ENCODE data around the gene OLFM4. TPM values are rescaled to one million over a fixed set of nuclear protein-coding genes. Genes with fewer than 3 reads are reported as not detected.

OLFM4 gene
- total RNA-seq, 1 donor from 2014 or later = not detected

DNA sequence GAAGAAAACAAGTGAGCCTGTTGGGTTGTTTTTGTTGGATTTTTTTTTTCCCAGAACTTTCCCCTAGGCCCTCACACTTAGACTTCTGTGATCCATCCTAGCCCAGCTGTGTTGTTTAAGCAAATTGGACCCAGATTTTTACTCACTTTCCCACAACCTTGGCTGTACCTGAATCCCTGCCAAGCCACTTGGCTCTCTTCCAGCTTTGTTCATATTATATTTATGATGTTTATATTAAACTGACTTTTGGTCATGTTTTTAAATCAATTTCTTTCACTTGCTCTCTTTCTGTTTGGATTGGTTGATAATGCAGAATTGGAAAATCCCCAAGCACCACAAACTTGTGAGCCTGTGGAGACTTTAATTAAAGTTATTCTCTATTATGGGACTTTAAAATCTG, 16.6 kb downstream of the OLFM4 start:
- peaks cover 3% of the 10 kb centered on the region for H3K27me3 Mint-ChIP-seq (ENCODE audit: low read depth)
- peaks cover 32% of the 10 kb centered on the region for H3K4me1 Mint-ChIP-seq
- TF ChIP-seq, protein P1, sequence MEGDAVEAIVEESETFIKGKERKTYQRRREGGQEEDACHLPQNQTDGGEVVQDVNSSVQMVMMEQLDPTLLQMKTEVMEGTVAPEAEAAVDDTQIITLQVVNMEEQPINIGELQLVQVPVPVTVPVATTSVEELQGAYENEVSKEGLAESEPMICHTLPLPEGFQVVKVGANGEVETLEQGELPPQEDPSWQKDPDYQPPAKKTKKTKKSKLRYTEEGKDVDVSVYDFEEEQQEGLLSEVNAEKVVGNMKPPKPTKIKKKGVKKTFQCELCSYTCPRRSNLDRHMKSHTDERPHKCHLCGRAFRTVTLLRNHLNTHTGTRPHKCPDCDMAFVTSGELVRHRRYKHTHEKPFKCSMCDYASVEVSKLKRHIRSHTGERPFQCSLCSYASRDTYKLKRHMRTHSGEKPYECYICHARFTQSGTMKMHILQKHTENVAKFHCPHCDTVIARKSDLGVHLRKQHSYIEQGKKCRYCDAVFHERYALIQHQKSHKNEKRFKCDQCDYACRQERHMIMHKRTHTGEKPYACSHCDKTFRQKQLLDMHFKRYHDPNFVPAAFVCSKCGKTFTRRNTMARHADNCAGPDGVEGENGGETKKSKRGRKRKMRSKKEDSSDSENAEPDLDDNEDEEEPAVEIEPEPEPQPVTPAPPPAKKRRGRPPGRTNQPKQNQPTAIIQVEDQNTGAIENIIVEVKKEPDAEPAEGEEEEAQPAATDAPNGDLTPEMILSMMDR (IDR thresholded peaks at IDR 0.05; ENCODE audit: unreplicated experiment) = no peak
- no peaks in the 10 kb centered on the region for H3K9me3 Mint-ChIP-seq
- H3K27ac Mint-ChIP-seq = peak overlapping the region; percentile 60
- peak; percentile 31 to 74 for DNase-seq (ENCODE audit: low spot score in 2 of 2, unreplicated experiment in 2 of 2)
- no peaks in the 10 kb centered on the region for H3K36me3 Mint-ChIP-seq
- H3K4me3 Mint-ChIP-seq = no peak overlapping the region

DNA sequence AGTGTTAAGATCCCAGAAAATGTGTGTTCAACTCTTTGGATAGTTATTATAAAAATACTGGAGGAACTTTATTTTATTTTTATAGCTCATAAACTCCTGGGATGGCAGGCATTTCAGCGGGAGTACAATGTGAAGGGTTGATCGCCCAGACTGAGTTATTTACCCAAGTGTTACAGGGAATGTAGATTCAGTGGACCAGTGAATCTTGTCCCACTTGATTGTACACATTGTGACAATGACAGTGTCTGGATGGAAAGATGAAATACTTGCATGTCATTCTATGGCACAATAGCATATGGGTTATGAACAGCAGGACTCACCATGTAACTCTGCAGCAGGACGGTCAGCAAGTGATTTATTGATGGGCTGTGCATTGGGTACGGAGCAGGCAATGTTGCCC, 20.3 kb downstream of the OLFM4 start:
- Mint-ChIP-seq H3K4me3 (no peak overlapping the region), H3K4me1 (peaks cover 31% of the 10 kb centered on the region)

DNA sequence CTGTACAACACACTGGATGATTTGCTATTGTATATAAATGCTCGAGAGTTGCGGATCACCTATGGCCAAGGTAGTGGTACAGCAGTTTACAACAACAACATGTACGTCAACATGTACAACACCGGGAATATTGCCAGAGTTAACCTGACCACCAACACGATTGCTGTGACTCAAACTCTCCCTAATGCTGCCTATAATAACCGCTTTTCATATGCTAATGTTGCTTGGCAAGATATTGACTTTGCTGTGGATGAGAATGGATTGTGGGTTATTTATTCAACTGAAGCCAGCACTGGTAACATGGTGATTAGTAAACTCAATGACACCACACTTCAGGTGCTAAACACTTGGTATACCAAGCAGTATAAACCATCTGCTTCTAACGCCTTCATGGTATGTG, 21.5 kb downstream of the OLFM4 start:
- no peaks in the 10 kb centered on the region for H3K36me3 Mint-ChIP-seq
- no peak overlapping the region for H3K4me3 Mint-ChIP-seq
- H3K27me3 Mint-ChIP-seq (ENCODE audit: low read depth) = peaks cover 6% of the 10 kb centered on the region
- DNase-seq (ENCODE audit: low spot score in 2 of 2, unreplicated experiment in 2 of 2) = no peak
- H3K9me3 Mint-ChIP-seq = no peaks in the 10 kb centered on the region
- H3K27ac Mint-ChIP-seq = no peak overlapping the region
- peaks cover 23% of the 10 kb centered on the region for H3K4me1 Mint-ChIP-seq
- TF ChIP-seq, protein P1 (IDR thresholded peaks at IDR 0.05; ENCODE audit: unreplicated experiment) = no peak

More for the DNA sequence above, 20.3 kb downstream of the OLFM4 start:
- Mint-ChIP-seq H3K27me3 (ENCODE audit: low read depth) (no peaks in the 10 kb centered on the region), H3K9me3 (no peaks in the 10 kb centered on the region), H3K36me3 (no peaks in the 10 kb centered on the region), H3K27ac (no peak overlapping the region)
- TF ChIP-seq, protein P1 (IDR thresholded peaks at IDR 0.05; ENCODE audit: unreplicated experiment) = no peak
- DNase-seq (ENCODE audit: low spot score in 2 of 2, unreplicated experiment in 2 of 2) = no peak

DNA sequence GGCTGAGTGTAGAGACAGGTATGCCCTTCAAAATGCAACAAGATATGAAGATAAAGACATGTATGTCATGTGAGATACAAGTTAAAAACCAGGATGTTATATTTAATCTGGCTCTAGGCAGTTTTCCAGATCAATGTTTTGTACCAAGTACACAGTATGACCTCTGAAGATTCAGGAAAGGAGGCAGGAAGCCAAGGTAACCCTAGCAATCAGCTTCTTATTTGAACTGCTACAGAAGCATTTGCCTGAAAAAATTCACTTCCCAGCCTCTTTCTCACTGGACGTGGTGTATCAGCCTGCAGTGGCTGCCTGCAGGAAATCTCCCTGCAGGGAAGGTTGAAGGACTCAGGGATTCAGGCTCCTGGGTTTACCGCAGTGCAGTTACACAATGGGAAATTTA, 24.1 kb downstream of the OLFM4 start:
- Mint-ChIP-seq H3K27ac (no peak overlapping the region), H3K36me3 (no peaks in the 10 kb centered on the region), H3K9me3 (no peaks in the 10 kb centered on the region), H3K27me3 (ENCODE audit: low read depth) (peaks cover 22% of the 10 kb centered on the region), H3K4me1 (peaks cover 14% of the 10 kb centered on the region), H3K4me3 (no peak overlapping the region)
- TF ChIP-seq, protein P1 (IDR thresholded peaks at IDR 0.05; ENCODE audit: unreplicated experiment) = no peak
- DNase-seq (ENCODE audit: low spot score in 2 of 2, unreplicated experiment in 2 of 2) = no peak

DNA sequence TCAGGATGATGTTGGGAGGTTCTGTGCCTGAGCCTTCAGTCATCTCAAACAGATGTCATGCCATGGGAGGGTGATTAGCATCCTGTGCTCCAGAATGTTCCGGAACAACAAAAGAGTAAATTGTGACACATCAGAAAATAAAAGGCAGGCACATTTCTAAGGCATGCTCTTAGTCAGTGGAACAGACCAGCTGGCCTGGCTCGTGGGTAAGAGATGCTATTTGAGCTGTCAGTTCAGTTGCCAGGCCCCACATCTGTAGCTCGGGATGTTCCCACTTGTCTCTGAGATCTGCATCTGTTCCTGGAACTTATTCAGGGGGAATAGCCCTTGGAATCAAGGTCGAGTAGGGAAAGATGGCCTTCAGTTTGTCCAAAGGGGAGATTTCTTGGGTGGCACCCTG, 26.0 kb downstream of the OLFM4 start:
- Mint-ChIP-seq H3K36me3 (no peaks in the 10 kb centered on the region), H3K9me3 (no peaks in the 10 kb centered on the region), H3K27ac (no peak overlapping the region), H3K27me3 (ENCODE audit: low read depth) (peaks cover 34% of the 10 kb centered on the region), H3K4me1 (peaks cover 18% of the 10 kb centered on the region), H3K4me3 (no peak overlapping the region)
- TF ChIP-seq, protein P1 (IDR thresholded peaks at IDR 0.05; ENCODE audit: unreplicated experiment) = no peak
- DNase-seq (ENCODE audit: low spot score in 2 of 2, unreplicated experiment in 2 of 2) = no peak
